GM23338 (cell line): ENCODE results near the gene MAVS. TPM values are rescaled to one million over a fixed set of nuclear protein-coding genes. Genes with fewer than 3 reads are reported as not detected.

ENCODE experiments used
- ATAC-seq: fragments of 200-7000 bp; cut with Tn5 transposase; 3 replicates; pipeline ENCODE4 v1.9.1; 2020
- DNase-seq: peaks from one replicate; pipeline ENCODE4 v3.0.0-alpha.2; 2015; ENCODE audit warnings: low spot score
- H2AFZ ChIP-seq: fragments of 200-600 bp; sonication (generic); 2 replicates; pipeline ENCODE4 v1.8.0; 2016; ENCODE audit warnings: antibody characterized with exemption, mild to moderate bottlenecking, moderate library complexity
- H3F3A ChIP-seq: fragments of 200-600 bp; sonication (generic); replicated peaks from 2 replicates; pipeline ENCODE4 v1.8.0; 2017; ENCODE audit warnings: antibody characterized with exemption, mixed run types, low read depth
- H3K27ac ChIP-seq: fragments of 200-600 bp; sonication (generic); 2 replicates; pipeline ENCODE4 v1.6.1; 2016; ENCODE audit warnings: low read depth
- H3K27me3 ChIP-seq: fragments of 200-600 bp; sonication (generic); 2 replicates; pipeline ENCODE4 v1.8.0; 2016; ENCODE audit warnings: mild to moderate bottlenecking, mixed run types, moderate library complexity; ENCODE audit not compliant: insufficient read depth
- H3K36me3 ChIP-seq: fragments of 200-600 bp; sonication (generic); 2 replicates; pipeline ENCODE4 v1.8.0; 2016; ENCODE audit warnings: mild to moderate bottlenecking; ENCODE audit not compliant: insufficient read depth
- H3K4me1 ChIP-seq: fragments of 200-600 bp; sonication (generic); 2 replicates; pipeline ENCODE4 v1.8.0; 2016; ENCODE audit warnings: mild to moderate bottlenecking, moderate library complexity; ENCODE audit not compliant: insufficient read depth
- H3K4me2 ChIP-seq: fragments of 200-600 bp; sonication (generic); 2 replicates; pipeline ENCODE4 v1.7.1; 2017; ENCODE audit warnings: mixed run types
- H3K4me3 ChIP-seq: fragments of 200-600 bp; sonication (generic); 2 replicates; pipeline ENCODE4 v1.6.1; 2016; ENCODE audit warnings: mixed run types
- H3K79me2 ChIP-seq: fragments of 200-600 bp; sonication (generic); replicated peaks from 2 replicates; pipeline ENCODE4 v1.8.0; 2017; ENCODE audit warnings: mild to moderate bottlenecking; ENCODE audit not compliant: insufficient read depth
- H3K9me2 ChIP-seq: fragments of 200-600 bp; sonication (generic); 2 replicates; pipeline ENCODE4 v1.8.0; 2017; ENCODE audit not compliant: insufficient read depth
- H4K20me1 ChIP-seq: fragments of 200-600 bp; sonication (generic); replicated peaks from 2 replicates; pipeline ENCODE4 v1.8.0; 2017; ENCODE audit warnings: mild to moderate bottlenecking; ENCODE audit not compliant: insufficient read depth
- H3K27ac Mint-ChIP-seq: 2 replicates; pipeline ENCODE4 v1.8.0; 2020; ENCODE audit warnings: inconsistent platforms, mild to moderate bottlenecking, moderate library complexity, mixed read lengths
- H3K27me3 Mint-ChIP-seq: 3 replicates; pipeline ENCODE4 v1.8.0; 2022; ENCODE audit warnings: low read depth, mild to moderate bottlenecking, moderate library complexity, mixed read lengths, inconsistent platforms; ENCODE audit not compliant: insufficient read depth, poor library complexity
- H3K36me3 Mint-ChIP-seq: 3 replicates; pipeline ENCODE4 v1.8.0; 2021; ENCODE audit warnings: low read depth, mild to moderate bottlenecking, inconsistent platforms, moderate library complexity, mixed read lengths
- H3K4me1 Mint-ChIP-seq: 3 replicates; pipeline ENCODE4 v1.8.0; 2020; ENCODE audit warnings: mild to moderate bottlenecking, inconsistent platforms, mixed read lengths
- H3K4me3 Mint-ChIP-seq: 3 replicates; pipeline ENCODE4 v1.8.0; 2021; ENCODE audit warnings: moderate library complexity, mild to moderate bottlenecking, inconsistent platforms, mixed read lengths
- H3K9me3 Mint-ChIP-seq: 3 replicates; pipeline ENCODE4 v1.8.0; 2020; ENCODE audit warnings: moderate library complexity, mild to moderate bottlenecking, inconsistent platforms, mixed read lengths
- CREB1 ChIP-seq: fragments of 250-450 bp; sonication (Bioruptor Pico); IDR thresholded peaks from 2 replicates; pipeline ENCODE4 v1.5.0; 2020; ENCODE audit warnings: low read depth, mild to moderate bottlenecking, moderate library complexity
- EZH2 ChIP-seq: fragments of 200-600 bp; sonication (generic); IDR thresholded peaks from one replicate; pipeline ENCODE4 v1.8.0; 2017; ENCODE audit warnings: antibody characterized with exemption, mild to moderate bottlenecking, low read depth; ENCODE audit not compliant: unreplicated experiment
- EZH2phosphoT487 ChIP-seq: fragments of 200-600 bp; sonication (generic); IDR thresholded peaks from one replicate; pipeline ENCODE4 v1.8.1; 2018; ENCODE audit warnings: antibody characterized with exemption; ENCODE audit not compliant: unreplicated experiment
- JUNB ChIP-seq: IDR thresholded peaks from one replicate; pipeline ENCODE4 v1.6.1; 2016; ENCODE audit warnings: antibody characterized with exemption; ENCODE audit not compliant: unreplicated experiment
- NANOG ChIP-seq: IDR thresholded peaks from 2 replicates; pipeline ENCODE4 v1.6.1; 2016; ENCODE audit warnings: antibody characterized with exemption, borderline replicate concordance
- POLR2AphosphoS5 ChIP-seq: IDR thresholded peaks from 2 replicates; pipeline ENCODE4 v1.6.1; 2016; ENCODE audit warnings: antibody characterized with exemption, low read depth
- STAT1 ChIP-seq: IDR thresholded peaks from one replicate; pipeline ENCODE4 v1.6.1; 2016; ENCODE audit warnings: antibody characterized with exemption; ENCODE audit not compliant: unreplicated experiment
- ZNF114 ChIP-seq: fragments of 250-450 bp; sonication (Bioruptor Pico); IDR thresholded peaks from 2 replicates; pipeline ENCODE4 v1.5.0; 2020; ENCODE audit warnings: mild to moderate bottlenecking, moderate library complexity
- ZNF331 ChIP-seq: fragments of 250-450 bp; sonication (Bioruptor Pico); IDR thresholded peaks from 2 replicates; pipeline ENCODE4 v1.5.0; 2020; ENCODE audit warnings: low read depth, mild to moderate bottlenecking, moderate library complexity
- polyA plus RNA-seq: library from polyadenylated mRNA; unstranded; fragments of >200 nt; fragmentation: Nextera tagmentation; extraction: Ambion mirVana; gene quantifications from 2 replicates; pipeline ENCODE4 v1.2.1, GENCODE V29; 2016
- total RNA-seq: library from RNA; depleted of rRNA; stranded (reverse); fragments of >200 nt; shearing (Covaris generic); gene quantifications from 2 replicates; pipeline ENCODE4 v1.2.3, GENCODE V29; 2014
- TF ChIP-seq, protein P1 (sequence below), 2 experiments: fragments of 200-600 bp in 1 of 2; sonication (generic) in 1 of 2; conservative IDR thresholded peaks; 2 replicates each; pipeline versions ENCODE4 v1.5.1 to v1.6.1; 2016 to 2017; ENCODE audit warnings: antibody characterized with exemption in 2 of 2, low read depth in 2 of 2, mild to moderate bottlenecking in 2 of 2, moderate library complexity in 1 of 2
- TF ChIP-seq, protein P2 (sequence below): IDR thresholded peaks from one replicate; pipeline ENCODE4 v1.6.1; 2018; ENCODE audit warnings: antibody characterized with exemption; ENCODE audit not compliant: unreplicated experiment
- TF ChIP-seq, protein P3 (sequence below): fragments of 250-450 bp; sonication (Bioruptor Pico); IDR thresholded peaks from 2 replicates; pipeline ENCODE4 v1.5.0; 2020; ENCODE audit warnings: mild to moderate bottlenecking, moderate library complexity
- TF ChIP-seq, protein P4 (sequence below): IDR thresholded peaks from 2 replicates; pipeline ENCODE4 v1.6.1; 2016; ENCODE audit warnings: antibody characterized with exemption

Gene MAVS
- total and polyA plus RNA-seq, 2 experiments from 2014 or later: 5.2 to 21.8 TPM

DNA sequence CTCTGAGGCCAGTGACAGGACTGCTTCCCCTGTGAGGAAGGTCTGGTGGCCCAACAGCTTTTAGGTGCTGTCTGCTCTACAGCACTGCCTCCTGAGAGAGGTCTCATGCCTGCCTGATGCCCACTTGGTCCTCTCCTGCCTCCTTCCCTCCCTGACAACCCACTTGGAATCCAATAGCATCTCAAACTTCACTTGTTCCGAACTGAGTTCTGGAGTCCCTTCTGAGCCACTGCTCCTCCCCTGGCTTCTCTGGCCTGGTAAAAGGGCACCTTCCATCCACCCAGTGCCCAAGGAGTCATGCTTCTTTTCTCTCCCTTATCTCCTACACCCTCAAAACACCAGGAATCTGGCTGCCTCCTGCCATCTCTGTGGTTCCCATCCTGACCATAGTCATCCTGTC is 1.9 kb downstream of the MAVS start:
- H3K4me3 ChIP-seq: no peak overlapping the region
- no peak overlapping the region for H3K27ac Mint-ChIP-seq
- peaks cover 6% of the 10 kb centered on the region; the same call in 1 of the 2 replicates for H3F3A ChIP-seq
- 0 out of 3 replicates have a peak, but pooled peaks cover 3% of the 10 kb centered on the region for H3K36me3 Mint-ChIP-seq
- no peaks in the 10 kb centered on the region for H3K36me3 ChIP-seq
- H3K4me1 ChIP-seq: peaks cover 4% of the 10 kb centered on the region
- no peak overlapping the region for H3K27ac ChIP-seq
- H2AFZ ChIP-seq: no peak overlapping the region
- no peaks in the 10 kb centered on the region; the same call in 1 of the 2 replicates for H3K79me2 ChIP-seq
- H3K27me3 Mint-ChIP-seq: peaks cover 18% of the 10 kb centered on the region
- peaks cover 4% of the 10 kb centered on the region; the same call in 1 of the 3 replicates for H3K4me1 Mint-ChIP-seq
- no peaks in the 10 kb centered on the region; the same call in 1 of the 2 replicates for H4K20me1 ChIP-seq
- no peaks in the 10 kb centered on the region for H3K9me3 Mint-ChIP-seq
- TF ChIP-seq, protein P1, sequence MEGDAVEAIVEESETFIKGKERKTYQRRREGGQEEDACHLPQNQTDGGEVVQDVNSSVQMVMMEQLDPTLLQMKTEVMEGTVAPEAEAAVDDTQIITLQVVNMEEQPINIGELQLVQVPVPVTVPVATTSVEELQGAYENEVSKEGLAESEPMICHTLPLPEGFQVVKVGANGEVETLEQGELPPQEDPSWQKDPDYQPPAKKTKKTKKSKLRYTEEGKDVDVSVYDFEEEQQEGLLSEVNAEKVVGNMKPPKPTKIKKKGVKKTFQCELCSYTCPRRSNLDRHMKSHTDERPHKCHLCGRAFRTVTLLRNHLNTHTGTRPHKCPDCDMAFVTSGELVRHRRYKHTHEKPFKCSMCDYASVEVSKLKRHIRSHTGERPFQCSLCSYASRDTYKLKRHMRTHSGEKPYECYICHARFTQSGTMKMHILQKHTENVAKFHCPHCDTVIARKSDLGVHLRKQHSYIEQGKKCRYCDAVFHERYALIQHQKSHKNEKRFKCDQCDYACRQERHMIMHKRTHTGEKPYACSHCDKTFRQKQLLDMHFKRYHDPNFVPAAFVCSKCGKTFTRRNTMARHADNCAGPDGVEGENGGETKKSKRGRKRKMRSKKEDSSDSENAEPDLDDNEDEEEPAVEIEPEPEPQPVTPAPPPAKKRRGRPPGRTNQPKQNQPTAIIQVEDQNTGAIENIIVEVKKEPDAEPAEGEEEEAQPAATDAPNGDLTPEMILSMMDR (conservative IDR thresholded peaks at IDR 0.05; ENCODE audit: low read depth in 2 of 2): no peak
- TF ChIP-seq POLR2AphosphoS5 (no peak), CREB1 (CRISPR knock-in tag) (no peak), ZNF114 (CRISPR knock-in tag) (no peak), JUNB (no peak), STAT1 (no peak), EZH2 (no peak), ZNF331 (CRISPR knock-in tag) (no peak), NANOG (no peak), EZH2phosphoT487 (no peak)
- TF ChIP-seq, protein P2, sequence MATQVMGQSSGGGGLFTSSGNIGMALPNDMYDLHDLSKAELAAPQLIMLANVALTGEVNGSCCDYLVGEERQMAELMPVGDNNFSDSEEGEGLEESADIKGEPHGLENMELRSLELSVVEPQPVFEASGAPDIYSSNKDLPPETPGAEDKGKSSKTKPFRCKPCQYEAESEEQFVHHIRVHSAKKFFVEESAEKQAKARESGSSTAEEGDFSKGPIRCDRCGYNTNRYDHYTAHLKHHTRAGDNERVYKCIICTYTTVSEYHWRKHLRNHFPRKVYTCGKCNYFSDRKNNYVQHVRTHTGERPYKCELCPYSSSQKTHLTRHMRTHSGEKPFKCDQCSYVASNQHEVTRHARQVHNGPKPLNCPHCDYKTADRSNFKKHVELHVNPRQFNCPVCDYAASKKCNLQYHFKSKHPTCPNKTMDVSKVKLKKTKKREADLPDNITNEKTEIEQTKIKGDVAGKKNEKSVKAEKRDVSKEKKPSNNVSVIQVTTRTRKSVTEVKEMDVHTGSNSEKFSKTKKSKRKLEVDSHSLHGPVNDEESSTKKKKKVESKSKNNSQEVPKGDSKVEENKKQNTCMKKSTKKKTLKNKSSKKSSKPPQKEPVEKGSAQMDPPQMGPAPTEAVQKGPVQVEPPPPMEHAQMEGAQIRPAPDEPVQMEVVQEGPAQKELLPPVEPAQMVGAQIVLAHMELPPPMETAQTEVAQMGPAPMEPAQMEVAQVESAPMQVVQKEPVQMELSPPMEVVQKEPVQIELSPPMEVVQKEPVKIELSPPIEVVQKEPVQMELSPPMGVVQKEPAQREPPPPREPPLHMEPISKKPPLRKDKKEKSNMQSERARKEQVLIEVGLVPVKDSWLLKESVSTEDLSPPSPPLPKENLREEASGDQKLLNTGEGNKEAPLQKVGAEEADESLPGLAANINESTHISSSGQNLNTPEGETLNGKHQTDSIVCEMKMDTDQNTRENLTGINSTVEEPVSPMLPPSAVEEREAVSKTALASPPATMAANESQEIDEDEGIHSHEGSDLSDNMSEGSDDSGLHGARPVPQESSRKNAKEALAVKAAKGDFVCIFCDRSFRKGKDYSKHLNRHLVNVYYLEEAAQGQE: no peak
- TF ChIP-seq, protein P3, sequence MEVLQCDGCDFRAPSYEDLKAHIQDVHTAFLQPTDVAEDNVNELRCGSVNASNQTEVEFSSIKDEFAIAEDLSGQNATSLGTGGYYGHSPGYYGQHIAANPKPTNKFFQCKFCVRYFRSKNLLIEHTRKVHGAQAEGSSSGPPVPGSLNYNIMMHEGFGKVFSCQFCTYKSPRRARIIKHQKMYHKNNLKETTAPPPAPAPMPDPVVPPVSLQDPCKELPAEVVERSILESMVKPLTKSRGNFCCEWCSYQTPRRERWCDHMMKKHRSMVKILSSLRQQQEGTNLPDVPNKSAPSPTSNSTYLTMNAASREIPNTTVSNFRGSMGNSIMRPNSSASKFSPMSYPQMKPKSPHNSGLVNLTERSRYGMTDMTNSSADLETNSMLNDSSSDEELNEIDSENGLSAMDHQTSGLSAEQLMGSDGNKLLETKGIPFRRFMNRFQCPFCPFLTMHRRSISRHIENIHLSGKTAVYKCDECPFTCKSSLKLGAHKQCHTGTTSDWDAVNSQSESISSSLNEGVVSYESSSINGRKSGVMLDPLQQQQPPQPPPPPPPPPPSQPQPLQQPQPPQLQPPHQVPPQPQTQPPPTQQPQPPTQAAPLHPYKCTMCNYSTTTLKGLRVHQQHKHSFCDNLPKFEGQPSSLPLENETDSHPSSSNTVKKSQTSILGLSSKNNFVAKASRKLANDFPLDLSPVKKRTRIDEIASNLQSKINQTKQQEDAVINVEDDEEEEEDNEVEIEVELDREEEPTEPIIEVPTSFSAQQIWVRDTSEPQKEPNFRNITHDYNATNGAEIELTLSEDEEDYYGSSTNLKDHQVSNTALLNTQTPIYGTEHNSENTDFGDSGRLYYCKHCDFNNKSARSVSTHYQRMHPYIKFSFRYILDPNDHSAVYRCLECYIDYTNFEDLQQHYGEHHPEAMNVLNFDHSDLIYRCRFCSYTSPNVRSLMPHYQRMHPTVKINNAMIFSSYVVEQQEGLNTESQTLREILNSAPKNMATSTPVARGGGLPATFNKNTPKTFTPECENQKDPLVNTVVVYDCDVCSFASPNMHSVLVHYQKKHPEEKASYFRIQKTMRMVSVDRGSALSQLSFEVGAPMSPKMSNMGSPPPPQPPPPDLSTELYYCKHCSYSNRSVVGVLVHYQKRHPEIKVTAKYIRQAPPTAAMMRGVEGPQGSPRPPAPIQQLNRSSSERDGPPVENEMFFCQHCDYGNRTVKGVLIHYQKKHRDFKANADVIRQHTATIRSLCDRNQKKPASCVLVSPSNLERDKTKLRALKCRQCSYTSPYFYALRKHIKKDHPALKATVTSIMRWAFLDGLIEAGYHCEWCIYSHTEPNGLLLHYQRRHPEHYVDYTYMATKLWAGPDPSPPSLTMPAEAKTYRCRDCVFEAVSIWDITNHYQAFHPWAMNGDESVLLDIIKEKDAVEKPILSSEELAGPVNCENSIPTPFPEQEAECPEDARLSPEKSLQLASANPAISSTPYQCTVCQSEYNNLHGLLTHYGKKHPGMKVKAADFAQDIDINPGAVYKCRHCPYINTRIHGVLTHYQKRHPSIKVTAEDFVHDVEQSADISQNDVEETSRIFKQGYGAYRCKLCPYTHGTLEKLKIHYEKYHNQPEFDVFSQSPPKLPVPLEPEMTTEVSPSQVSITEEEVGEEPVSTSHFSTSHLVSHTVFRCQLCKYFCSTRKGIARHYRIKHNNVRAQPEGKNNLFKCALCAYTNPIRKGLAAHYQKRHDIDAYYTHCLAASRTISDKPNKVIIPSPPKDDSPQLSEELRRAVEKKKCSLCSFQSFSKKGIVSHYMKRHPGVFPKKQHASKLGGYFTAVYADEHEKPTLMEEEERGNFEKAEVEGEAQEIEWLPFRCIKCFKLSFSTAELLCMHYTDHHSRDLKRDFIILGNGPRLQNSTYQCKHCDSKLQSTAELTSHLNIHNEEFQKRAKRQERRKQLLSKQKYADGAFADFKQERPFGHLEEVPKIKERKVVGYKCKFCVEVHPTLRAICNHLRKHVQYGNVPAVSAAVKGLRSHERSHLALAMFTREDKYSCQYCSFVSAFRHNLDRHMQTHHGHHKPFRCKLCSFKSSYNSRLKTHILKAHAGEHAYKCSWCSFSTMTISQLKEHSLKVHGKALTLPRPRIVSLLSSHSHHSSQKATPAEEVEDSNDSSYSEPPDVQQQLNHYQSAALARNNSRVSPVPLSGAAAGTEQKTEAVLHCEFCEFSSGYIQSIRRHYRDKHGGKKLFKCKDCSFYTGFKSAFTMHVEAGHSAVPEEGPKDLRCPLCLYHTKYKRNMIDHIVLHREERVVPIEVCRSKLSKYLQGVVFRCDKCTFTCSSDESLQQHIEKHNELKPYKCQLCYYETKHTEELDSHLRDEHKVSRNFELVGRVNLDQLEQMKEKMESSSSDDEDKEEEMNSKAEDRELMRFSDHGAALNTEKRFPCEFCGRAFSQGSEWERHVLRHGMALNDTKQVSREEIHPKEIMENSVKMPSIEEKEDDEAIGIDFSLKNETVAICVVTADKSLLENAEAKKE (CRISPR knock-in tag): no peak
- TF ChIP-seq, protein P4, sequence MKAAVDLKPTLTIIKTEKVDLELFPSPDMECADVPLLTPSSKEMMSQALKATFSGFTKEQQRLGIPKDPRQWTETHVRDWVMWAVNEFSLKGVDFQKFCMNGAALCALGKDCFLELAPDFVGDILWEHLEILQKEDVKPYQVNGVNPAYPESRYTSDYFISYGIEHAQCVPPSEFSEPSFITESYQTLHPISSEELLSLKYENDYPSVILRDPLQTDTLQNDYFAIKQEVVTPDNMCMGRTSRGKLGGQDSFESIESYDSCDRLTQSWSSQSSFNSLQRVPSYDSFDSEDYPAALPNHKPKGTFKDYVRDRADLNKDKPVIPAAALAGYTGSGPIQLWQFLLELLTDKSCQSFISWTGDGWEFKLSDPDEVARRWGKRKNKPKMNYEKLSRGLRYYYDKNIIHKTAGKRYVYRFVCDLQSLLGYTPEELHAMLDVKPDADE: no peak
- no peak overlapping the region for H3K4me2 ChIP-seq
- H3K27me3 ChIP-seq: no peaks in the 10 kb centered on the region
- no peak for DNase-seq
- H3K9me2 ChIP-seq: no peaks in the 10 kb centered on the region
- peak overlapping the region; percentile 45 for H3K4me3 Mint-ChIP-seq
- no peak for ATAC-seq
